ENCODE results near the gene ODAD4.

Gene ODAD4

DNA sequence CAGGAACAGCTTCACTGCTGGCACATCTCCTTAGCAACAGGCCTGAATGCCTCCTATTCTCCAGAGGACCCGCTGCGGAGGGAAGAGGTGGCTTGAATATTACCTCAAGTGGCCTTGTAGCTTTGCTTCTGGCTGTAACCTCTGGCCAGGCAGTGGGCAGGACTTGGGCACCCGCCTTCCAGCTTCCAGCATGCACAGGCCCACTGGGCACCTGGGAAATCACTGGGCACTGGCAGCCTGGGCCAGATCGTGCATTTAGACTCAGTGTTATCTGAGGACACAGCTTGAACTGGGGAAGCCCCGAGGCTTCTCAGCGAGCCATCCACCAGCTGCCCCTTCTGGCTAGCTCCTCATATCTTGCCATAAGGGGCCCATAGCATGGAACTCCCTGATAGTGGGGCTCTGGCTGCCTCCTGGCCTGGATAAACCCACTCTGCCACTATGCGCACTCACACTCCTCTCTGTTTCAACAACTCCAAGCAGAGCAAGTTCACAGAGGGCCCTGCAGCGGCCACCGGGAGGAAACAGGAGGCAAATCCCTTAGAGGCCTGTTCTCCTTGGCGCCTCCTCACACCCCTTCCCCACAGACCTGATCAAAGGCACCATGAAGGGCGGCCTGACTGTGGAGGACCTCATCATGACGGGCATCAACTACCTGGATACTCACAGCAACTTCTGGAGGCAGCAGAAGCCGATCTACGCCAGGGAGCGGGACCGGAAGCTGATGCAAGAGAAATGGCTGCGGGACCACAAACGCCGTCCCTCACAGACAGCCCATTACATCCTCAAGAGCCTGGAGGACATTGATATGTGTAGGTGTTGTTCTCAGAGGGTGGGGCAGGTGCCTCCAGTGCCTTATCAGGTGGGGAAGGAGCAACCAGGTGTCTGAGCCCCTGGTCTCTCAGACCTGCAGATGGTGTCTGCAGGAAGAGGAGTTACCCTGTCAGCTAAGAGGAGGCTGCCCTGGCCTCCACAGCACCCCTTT, 7.8 kb downstream of the ODAD4 start:
- TF ChIP-seq TCF12 (IDR thresholded peaks at IDR 0.05; ENCODE audit: low read depth) (no peak), REST (IDR thresholded peaks at IDR 0.05; ENCODE audit: low read depth) (no peak), CEBPB (IDR thresholded peaks at IDR 0.05) (no peak), TEAD4 (IDR thresholded peaks at IDR 0.05) (no peak)

DNA sequence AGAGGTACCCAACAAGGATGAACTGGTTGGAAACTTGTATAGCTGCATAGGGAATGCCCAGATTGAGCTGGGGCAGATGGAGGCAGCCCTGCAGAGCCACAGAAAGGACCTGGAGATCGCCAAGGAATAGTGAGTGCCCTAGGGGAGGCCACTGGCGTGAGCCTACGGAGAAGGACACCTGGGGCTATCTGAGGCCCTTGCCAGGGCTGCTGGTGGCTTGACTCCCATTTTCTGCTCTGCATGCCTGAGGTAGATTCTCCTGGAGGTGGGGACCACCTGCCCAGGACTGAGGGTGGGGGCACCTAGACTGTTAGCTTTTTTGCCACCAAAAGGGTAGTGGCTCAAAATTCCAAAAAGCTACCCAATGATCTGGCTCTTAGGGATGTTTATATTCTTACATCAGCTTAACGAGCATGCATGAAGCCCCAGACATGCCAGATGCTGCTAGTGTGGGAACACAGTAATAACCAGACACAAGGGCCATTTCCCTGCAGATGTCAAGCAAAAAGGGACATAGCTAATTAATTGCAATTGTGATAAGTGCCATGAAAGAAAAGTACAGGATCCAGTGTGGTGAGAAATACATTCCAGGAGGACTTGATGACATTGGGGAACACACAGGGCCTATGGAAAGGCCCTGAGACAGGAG, 8.8 kb downstream of the ODAD4 start:
- TF ChIP-seq TEAD4 (IDR thresholded peaks at IDR 0.05): no peak
- no peak for TF ChIP-seq REST (IDR thresholded peaks at IDR 0.05; ENCODE audit: low read depth)
- TF ChIP-seq EGR1 (IDR thresholded peaks at IDR 0.05): no peak
- TF ChIP-seq TAF1 (IDR thresholded peaks at IDR 0.05; ENCODE audit: low read depth): no peak
- TF ChIP-seq CEBPB (IDR thresholded peaks at IDR 0.05): no peak
- TF ChIP-seq TCF12 (IDR thresholded peaks at IDR 0.05; ENCODE audit: low read depth): no peak
- TF ChIP-seq CREB1 (IDR thresholded peaks at IDR 0.05; ENCODE audit: low read depth): no peak
- TF ChIP-seq NFIC (IDR thresholded peaks at IDR 0.05): no peak
- TF ChIP-seq ZBTB7A (IDR thresholded peaks at IDR 0.05; ENCODE audit: low read depth): no peak
- TF ChIP-seq EP300 (IDR thresholded peaks at IDR 0.05; ENCODE audit: borderline replicate concordance): no peak
- no peak for TF ChIP-seq FOXM1 (IDR thresholded peaks at IDR 0.05; ENCODE audit: borderline replicate concordance, low read depth)
- no peak for TF ChIP-seq YY1 (IDR thresholded peaks at IDR 0.05; ENCODE audit: low read depth)
- TF ChIP-seq, protein P1, sequence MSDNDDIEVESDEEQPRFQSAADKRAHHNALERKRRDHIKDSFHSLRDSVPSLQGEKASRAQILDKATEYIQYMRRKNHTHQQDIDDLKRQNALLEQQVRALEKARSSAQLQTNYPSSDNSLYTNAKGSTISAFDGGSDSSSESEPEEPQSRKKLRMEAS (IDR thresholded peaks at IDR 0.05): no peak
- no peak for TF ChIP-seq RAD21 (IDR thresholded peaks at IDR 0.05; ENCODE audit: low read depth)
- TF ChIP-seq, protein P2, sequence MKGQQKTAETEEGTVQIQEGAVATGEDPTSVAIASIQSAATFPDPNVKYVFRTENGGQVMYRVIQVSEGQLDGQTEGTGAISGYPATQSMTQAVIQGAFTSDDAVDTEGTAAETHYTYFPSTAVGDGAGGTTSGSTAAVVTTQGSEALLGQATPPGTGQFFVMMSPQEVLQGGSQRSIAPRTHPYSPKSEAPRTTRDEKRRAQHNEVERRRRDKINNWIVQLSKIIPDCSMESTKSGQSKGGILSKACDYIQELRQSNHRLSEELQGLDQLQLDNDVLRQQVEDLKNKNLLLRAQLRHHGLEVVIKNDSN (IDR thresholded peaks at IDR 0.05): no peak

DNA sequence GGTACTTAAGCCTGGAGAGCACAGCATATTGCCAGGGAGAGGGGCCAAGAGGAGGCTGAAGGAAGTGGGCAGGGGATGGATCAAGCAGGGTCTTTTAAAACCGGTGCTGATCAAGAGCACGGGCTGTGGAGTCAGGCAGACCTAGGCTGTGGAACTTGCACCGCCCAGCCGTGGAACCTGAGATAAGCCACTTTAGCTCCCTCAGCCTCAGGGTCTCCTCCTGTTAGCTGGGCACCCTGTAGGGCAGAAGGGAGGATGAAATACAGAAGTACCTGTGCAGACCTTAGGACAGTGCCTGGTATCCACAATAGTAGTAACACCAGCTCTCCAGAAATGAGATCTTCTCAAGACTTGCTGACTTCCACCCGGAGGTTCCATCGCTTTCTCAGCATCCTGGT, 9.3 kb downstream of the ODAD4 start:
- TF ChIP-seq EGR1 (IDR thresholded peaks at IDR 0.05) (no peak), TAF1 (IDR thresholded peaks at IDR 0.05; ENCODE audit: low read depth) (no peak), RAD21 (IDR thresholded peaks at IDR 0.05; ENCODE audit: low read depth) (no peak), EP300 (IDR thresholded peaks at IDR 0.05; ENCODE audit: borderline replicate concordance) (no peak), TCF12 (IDR thresholded peaks at IDR 0.05; ENCODE audit: low read depth) (no peak), CREB1 (IDR thresholded peaks at IDR 0.05; ENCODE audit: low read depth) (no peak), TEAD4 (IDR thresholded peaks at IDR 0.05) (no peak), YY1 (IDR thresholded peaks at IDR 0.05; ENCODE audit: low read depth) (no peak), ZBTB7A (IDR thresholded peaks at IDR 0.05; ENCODE audit: low read depth) (no peak), REST (IDR thresholded peaks at IDR 0.05; ENCODE audit: low read depth) (no peak)
- TF ChIP-seq, protein P1 (IDR thresholded peaks at IDR 0.05): no peak
- TF ChIP-seq, protein P2 (IDR thresholded peaks at IDR 0.05): no peak

GRCh38 chr17:41941168-41941567, 10.8 kb downstream of the ODAD4 start:
- TF ChIP-seq YY1 (IDR thresholded peaks at IDR 0.05; ENCODE audit: low read depth) (no peak), NFIC (IDR thresholded peaks at IDR 0.05) (no peak), TAF1 (IDR thresholded peaks at IDR 0.05; ENCODE audit: low read depth) (no peak), TCF12 (IDR thresholded peaks at IDR 0.05; ENCODE audit: low read depth) (no peak), RAD21 (IDR thresholded peaks at IDR 0.05; ENCODE audit: low read depth) (no peak), TEAD4 (IDR thresholded peaks at IDR 0.05) (no peak)
- TF ChIP-seq, protein P2 (IDR thresholded peaks at IDR 0.05): no peak
